HG03045 (cell line): ENCODE data around the gene GTF3C5.
"Not testable (repeated sequence)": the region's sequence is repeated elsewhere in the genome, so short reads cannot be mapped to it uniquely, and the experiment has no call there.

Experiments
- ATAC-seq: cut with Tn5 transposase; IDR thresholded peaks from one replicate; pipeline ENCODE4 v1.9.1; 2021; ENCODE audit warnings: mild to moderate bottlenecking, moderate library complexity; ENCODE audit not compliant: unreplicated experiment

Gene GTF3C5

DNA sequence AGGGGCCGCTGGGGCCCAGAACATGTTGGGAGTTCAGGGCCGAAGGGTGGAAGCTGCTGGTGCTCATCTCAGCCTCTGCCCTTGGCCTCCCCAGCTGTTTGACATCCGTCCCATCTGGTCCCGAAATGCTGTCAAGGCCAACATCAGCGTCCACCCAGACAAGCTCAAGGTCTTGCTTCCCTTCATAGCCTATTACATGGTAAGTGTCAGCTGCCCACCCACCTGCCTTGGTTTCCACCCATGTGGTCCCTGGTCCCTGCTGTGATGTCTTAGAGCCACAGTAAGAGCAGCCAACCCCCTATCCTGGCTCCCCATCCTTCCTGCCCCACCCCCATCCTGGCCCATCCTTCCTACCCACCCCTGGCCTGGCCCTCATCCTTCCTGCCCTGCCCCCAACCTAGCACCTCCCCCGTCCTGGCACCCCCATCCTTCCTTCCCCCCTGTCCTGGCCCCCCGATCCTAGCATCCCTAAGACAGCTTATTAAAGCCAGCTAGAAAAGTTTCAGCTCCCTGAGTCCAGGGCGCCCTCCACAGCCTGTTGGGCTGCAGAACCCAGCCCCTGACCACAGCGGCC, 21.3 kb downstream of the GTF3C5 start:
- no peak for ATAC-seq

DNA sequence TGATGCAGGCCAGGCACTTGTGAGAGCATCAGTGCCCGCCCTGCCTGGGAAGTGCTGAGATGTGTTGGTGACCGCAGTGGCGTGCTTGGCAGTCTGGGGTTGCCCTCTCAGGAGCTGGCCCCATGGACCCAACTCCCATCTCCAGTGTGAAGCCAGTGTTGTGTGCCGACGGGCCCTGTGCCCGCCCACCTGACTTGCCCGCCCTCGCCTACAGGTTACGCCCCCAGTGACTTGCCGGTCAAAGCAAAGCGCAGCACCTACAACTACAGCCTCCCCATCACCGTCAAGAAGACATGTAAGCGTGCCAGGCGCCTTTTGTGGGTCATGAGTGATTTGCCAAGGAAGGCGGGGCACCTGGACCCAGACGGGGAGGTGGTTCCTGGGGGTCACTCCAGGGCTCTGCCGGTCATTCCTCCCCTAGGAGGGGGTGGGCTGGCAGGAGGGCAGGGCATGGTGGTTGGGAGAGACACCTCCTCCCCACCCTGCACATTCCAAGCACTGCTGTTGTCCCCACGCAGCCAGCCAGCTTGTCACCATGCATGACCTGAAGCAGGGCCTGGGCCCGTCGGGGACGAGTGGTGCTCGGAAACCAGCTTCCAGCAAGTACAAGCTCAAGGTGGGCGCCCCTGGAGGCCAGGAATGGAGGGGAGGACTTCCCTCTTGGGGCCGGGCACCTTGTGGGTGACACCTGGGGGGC, 23.5 kb downstream of the GTF3C5 start:
- ATAC-seq = no peak

- ATAC-seq = no peak
Measured at GRCh38 chr9:133054966-133055365, 24.2 kb downstream of the GTF3C5 start.

DNA sequence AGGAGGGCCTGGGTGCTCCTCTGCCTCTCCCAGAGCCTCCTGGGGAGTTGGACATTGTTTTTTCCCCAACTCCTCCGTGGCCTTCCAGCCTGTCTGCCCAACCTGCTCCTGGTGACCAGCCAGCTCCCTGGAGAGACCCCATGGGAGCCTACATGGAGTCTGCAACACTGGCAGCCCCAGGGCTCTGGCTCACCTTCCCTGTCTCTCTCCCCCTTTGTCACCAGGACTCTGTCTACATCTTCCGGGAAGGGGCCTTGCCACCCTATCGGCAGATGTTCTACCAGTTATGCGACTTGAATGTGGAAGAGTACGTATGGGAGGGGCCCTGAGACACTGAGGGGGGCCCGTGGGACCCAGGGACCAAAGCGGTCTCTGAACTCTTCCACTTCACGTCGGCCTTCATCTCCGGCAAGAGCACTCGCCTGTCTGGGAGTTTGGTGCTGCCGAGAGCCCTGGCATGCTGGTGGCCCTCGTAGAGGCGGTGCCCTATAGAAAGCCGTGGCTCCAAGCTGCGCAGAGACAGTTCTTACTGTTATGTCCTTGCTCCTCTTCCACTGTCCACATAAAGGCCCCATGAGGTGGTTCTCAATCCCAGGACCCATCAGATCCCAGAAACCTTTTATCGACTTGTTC, 25.1 kb downstream of the GTF3C5 start:
- ATAC-seq = no peak

- ATAC-seq = no peak
Measured at GRCh38 chr9:133056533-133056932, 25.7 kb downstream of the GTF3C5 start.

- no peak for ATAC-seq
Measured at GRCh38 chr9:133057006-133057405, 26.2 kb downstream of the GTF3C5 start.

DNA sequence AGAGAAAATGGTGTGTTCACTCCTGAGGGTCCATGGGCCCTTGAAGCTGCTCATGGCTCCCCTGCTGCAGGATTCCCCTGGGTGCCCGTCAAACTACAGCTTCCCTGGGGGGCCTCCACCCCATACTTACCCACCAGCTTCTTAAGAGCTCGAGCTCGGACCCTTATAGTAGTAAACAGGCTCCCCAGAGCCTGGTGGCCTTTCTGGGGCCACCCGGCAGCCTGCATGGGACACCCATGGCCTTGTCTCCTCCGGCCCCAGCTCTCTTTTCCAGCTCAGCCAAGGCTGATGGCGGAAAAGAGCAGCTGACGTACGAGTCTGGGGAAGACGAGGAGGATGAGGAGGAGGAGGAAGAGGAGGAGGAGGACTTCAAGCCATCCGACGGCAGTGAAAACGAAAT, 26.8 kb downstream of the GTF3C5 start:
- ATAC-seq = no peak

GRCh38 chr9:133058071-133058470, 27.3 kb downstream of the GTF3C5 start:
- no peak for ATAC-seq

GRCh38 chr9:133058550-133059320, 27.9 kb downstream of the GTF3C5 start:
- no peak for ATAC-seq

GRCh38 chr9:133059623-133060022, 28.8 kb downstream of the GTF3C5 start:
- ATAC-seq = no peak

DNA sequence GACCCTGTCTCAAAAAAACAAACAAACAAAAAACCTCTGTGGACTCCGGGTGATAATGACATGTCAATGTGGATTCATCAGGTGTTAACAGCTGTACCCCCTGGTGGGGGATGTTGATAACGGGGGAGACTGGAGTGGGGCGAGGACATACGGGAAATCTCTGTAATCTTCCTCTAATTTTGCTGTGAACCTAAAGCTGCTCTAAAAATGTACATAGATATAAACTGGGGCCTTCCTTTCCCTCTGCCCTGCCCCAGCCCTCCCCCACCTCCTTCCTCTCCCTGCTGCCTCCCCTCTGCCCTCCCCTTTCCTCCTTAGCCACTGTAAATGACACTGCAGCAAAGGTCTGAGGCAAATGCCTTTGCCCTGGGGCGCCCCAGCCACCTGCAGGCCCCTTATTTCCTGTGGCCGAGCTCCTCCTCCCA, 29.6 kb downstream of the GTF3C5 start:
- ATAC-seq = no peak

DNA sequence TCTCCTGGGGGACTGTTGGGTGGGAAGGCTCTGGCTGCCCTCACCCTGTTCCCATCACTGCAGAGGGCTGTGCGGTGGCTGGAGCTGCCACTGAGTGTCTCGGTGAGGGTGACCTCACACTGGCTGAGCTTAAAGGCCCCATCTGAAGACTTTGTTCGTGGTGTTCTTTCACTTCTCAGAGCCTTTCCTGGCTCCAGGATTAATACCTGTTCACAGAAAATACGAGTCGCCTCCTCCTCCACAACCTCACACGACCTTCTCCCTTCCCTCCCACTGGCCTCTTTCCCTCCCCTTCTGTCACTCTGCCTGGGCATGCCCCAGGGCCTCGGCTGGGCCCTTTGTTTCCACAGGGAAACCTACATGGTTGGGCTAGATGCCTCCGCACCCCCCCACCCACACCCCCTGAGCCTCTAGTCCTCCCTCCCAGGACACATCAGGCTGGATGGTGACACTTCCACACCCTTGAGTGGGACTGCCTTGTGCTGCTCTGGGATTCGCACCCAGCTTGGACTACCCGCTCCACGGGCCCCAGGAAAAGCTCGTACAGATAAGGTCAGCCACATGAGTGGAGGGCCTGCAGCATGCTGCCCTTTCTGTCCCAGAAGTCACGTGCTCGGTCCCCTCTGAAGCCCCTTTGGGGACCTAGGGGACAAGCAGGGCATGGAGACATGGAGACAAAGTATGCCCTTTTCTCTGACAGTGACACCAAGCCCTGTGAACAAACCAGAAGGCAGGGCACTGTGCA, 30.4 kb downstream of the GTF3C5 start:
- ATAC-seq = not testable (repeated sequence)

- ATAC-seq = not testable (repeated sequence)
Measured at GRCh38 chr9:133061764-133062145, 31.0 kb downstream of the GTF3C5 start, which contains the start of gene CEL. TSS of gene CEL (plus strand) at chr9:133061981. CDS start at chr9:133062003, 22 bp downstream.

DNA sequence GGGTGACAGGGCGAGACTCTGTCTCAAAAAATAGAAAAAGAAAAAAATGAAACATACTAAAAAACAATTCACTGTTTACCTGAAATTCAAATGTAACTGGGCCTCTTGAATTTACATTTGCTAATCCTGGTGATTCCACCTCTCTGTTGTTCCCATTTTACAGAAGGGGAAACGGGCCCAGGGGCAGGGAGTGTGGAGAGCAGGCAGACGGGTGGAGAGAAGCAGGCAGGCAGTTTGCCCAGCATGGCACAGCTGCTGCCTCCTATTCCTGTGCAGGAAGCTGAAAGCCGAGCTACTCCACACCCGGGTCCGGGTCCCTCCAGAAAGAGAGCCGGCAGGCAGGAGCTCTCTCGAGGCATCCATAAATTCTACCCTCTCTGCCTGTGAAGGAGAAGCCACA, 31.8 kb downstream of the GTF3C5 start:
- not testable (repeated sequence) for ATAC-seq

DNA sequence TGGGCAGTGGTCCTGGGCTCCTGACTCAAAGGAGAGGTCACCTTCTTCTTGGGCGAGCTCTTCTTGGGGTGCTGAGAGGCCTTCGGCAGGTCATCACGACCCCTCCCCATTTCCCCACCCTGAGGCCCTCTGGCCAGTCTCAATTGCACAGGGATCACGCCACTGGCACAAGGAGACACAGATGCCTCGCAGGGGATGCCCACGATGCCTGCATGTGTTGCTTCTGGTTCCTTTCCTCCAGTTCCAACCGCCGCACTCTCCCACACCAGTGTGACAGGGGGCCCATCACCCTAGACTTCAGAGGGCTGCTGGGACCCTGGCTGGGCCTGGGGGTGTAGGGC, 32.3 kb downstream of the GTF3C5 start:
- ATAC-seq = no peak

DNA sequence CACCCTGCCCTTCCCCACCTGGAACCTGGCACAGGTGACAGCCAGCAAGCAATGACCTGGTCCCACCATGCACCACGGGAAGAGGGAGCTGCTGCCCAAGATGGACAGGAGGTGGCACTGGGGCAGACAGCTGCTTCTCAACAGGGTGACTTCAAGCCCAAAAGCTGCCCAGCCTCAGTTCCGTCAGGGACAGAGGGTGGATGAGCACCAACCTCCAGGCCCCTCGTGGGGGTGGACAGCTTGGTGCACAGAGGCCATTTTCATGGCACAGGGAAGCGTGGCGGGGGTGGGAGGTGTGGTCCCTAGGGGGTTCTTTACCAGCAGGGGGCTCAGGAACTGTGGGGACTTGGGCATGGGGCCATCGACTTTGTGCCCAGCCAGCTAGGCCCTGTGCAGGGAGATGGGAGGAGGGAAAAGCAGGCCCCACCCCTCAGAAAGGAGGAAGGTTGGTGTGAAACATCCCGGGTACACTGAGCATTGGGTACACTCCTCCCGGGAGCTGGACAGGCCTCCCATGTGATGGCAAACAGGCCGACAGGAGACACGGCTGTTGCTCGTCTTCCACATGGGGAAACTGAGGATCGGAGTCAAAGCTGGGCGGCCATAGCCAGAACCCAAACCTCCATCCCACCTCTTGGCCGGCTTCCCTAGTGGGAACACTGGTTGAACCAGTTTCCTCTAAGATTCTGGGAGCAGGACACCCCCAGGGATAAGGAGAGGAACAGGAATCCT, 32.9 kb downstream of the GTF3C5 start:
- no peak for ATAC-seq

GRCh38 chr9:133064241-133065069, 33.7 kb downstream of the GTF3C5 start:
- ATAC-seq = no peak

- ATAC-seq = no peak
Measured at GRCh38 chr9:133065070-133065388, 34.2 kb downstream of the GTF3C5 start.

DNA sequence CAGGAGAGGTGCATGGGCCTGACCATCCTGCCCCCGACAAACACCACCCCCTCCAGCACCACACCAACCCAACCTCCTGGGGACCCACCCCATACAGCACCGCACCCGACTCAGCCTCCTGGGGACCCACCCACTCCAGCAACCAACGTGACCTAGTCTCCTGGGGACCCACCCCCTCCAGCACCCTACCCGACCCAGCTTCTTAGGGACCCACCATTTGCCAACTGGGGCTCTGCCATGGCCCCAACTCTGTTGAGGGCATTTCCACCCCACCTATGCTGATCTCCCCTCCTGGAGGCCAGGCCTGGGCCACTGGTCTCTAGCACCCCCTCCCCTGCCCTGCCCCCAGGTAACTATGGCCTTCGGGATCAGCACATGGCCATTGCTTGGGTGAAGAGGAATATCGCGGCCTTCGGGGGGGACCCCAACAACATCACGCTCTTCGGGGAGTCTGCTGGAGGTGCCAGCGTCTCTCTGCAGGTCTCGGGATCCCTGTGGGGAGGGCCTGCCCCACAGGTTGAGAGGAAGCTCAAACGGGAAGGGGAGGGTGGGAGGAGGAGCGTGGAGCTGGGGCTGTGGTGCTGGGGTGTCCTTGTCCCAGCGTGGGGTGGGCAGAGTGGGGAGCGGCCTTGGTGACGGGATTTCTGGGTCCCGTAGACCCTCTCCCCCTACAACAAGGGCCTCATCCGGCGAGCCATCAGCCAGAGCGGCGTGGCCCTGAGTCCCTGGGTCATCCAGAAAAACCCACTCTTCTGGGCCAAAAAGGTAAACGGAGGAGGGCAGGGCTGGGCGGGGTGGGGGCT, 35.6 kb downstream of the GTF3C5 start:
- no peak for ATAC-seq
